Measurements from ENCODE around the gene NEBL. TPM values are rescaled to one million over a fixed set of nuclear protein-coding genes. Genes with fewer than 3 reads are reported as not detected.

Gene NEBL
- total RNA-seq, 1 experiment from 2014 or later: 32.3 TPM

DNA sequence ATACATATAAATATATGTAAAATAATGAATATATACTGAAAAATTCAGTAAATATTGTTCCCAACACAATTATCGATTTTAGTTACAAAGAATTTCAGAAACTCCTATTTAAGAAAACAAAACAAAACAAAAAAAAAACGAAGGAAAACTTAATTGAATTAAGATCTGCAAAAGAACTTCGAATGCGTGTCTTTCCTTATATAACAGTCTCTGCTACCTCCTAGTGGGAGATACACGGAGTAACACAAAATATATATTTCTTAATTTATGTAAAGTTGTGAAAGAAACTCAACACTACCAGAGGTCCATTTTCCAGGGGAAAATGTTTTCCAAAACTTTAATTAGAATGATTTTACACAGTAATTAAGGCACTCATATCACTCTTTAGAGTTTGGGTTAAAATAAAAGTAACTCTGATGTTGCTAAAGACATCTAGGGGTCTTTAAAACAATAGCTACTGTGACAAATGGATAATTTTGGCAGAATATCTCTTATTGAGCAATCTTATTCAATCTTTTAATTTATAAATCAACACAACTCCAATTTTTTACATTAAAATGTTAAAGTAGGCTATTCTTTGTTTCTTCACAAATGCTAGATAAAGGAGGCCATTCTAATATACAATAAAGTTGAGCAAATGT lies 41.6 kb downstream of the NEBL start:
- ChIA-PET POLR2A (no interaction called here), CTCF (interaction anchor here (0.7 kb wide), 1 partner anchor 213 kb away, joined by 3 read pairs; no protein-coding TSS in a partner anchor)
- intact Hi-C loops (cut with micrococcal nuclease; ENCODE audit: unreplicated experiment) (loop anchor here (10.0 kb wide), 1 partner anchor 309 kb away; no protein-coding TSS in a partner anchor), in situ Hi-C loops (cut with HindIII; ENCODE audit: low pct_unique_long_range_greater_than_20kb, low sequenced_read_pairs) (no loop called here)
- Histone ChIP-seq H3K9me3 (ENCODE audit: control insufficient read depth, insufficient read depth, low read depth, low read length) (no peaks in the 10 kb centered on the region), H3K4me3 (ENCODE audit: low read depth in 2 of 2, low read length in 2 of 2) (no peak overlapping the region), H3K27ac (ENCODE audit: low read length) (no peak overlapping the region), H3K4me1 (ENCODE audit: control insufficient read depth, insufficient read depth, low read length) (no peaks in the 10 kb centered on the region), H3K36me3 (ENCODE audit: control insufficient read depth, insufficient read depth, low read length) (no peaks in the 10 kb centered on the region), H3K27me3 (ENCODE audit: control insufficient read depth, insufficient read depth, low read length) (no peaks in the 10 kb centered on the region)
- no TSS peak for BruUV-seq (replicated peaks)
- TF ChIP-seq CTCF (IDR thresholded peaks at IDR 0.05) (peak; percentile 32; the same call in 1 of the 2 replicates), POLR2AphosphoS5 (IDR thresholded peaks at IDR 0.05; ENCODE audit: low read depth, low read length) (no peak), REST (IDR thresholded peaks at IDR 0.05; ENCODE audit: insufficient read depth in 1 of 2, low read depth in 2 of 2, low read length in 1 of 2) (no peak), SIN3A (IDR thresholded peaks at IDR 0.05; ENCODE audit: borderline replicate concordance, insufficient read depth, low read depth, low read length) (no peak), TCF7L2 (IDR thresholded peaks at IDR 0.05; ENCODE audit: low read depth, low read length) (no peak)
- ATAC-seq (no peak), DNase-seq (ENCODE audit: low read depth, low spot score) (no peak)

GRCh38 chr10:20853276-20853675 lies 43.8 kb downstream of the NEBL start:
- POLR2A ChIA-PET: no interaction called here

More at GRCh38 chr10:20853276-20853675, 43.8 kb downstream of the NEBL start:
- ATAC-seq (no peak), DNase-seq (ENCODE audit: low read depth, low spot score) (no peak)
- no peaks in the 10 kb centered on the region for H3K4me1 ChIP-seq (ENCODE audit: control insufficient read depth, insufficient read depth, low read length)
- in situ Hi-C loops (cut with HindIII; ENCODE audit: low pct_unique_long_range_greater_than_20kb, low sequenced_read_pairs): no loop called here
- TF ChIP-seq REST (IDR thresholded peaks at IDR 0.05; ENCODE audit: insufficient read depth in 1 of 2, low read depth in 2 of 2, low read length in 1 of 2) (no peak), POLR2AphosphoS5 (IDR thresholded peaks at IDR 0.05; ENCODE audit: low read depth, low read length) (no peak), CTCF (IDR thresholded peaks at IDR 0.05) (no peak), SIN3A (IDR thresholded peaks at IDR 0.05; ENCODE audit: borderline replicate concordance, insufficient read depth, low read depth, low read length) (no peak), TCF7L2 (IDR thresholded peaks at IDR 0.05; ENCODE audit: low read depth, low read length) (no peak)
- intact Hi-C loops (cut with micrococcal nuclease; ENCODE audit: unreplicated experiment): loop anchor here (10.0 kb wide), 1 partner anchor 312 kb away; no protein-coding TSS in a partner anchor
- no peaks in the 10 kb centered on the region for H3K9me3 ChIP-seq (ENCODE audit: control insufficient read depth, insufficient read depth, low read depth, low read length)
- H3K36me3 ChIP-seq (ENCODE audit: control insufficient read depth, insufficient read depth, low read length): no peaks in the 10 kb centered on the region; the same call in 1 of the 2 replicates
- no peak overlapping the region for H3K27ac ChIP-seq (ENCODE audit: low read length)
- no peak overlapping the region for H3K4me3 ChIP-seq (ENCODE audit: low read depth in 2 of 2, low read length in 2 of 2)
- BruUV-seq (replicated peaks): no TSS peak
- CTCF ChIA-PET: no interaction called here
- H3K27me3 ChIP-seq (ENCODE audit: control insufficient read depth, insufficient read depth, low read length): no peaks in the 10 kb centered on the region

Data from Panc1 (cell line).